Panc1 (cell line): ENCODE measurements around the gene LRRC4. TPM values are rescaled to one million over a fixed set of nuclear protein-coding genes. Genes with fewer than 3 reads are reported as not detected.

Experiments
- ATAC-seq: fragments of 200-7000 bp; cut with Tn5 transposase; 2 replicates; pipeline ENCODE4 v1.9.1; 2020; ENCODE audit warnings: mild to moderate bottlenecking, moderate library complexity
- BruUV-seq: library from RNA; stranded (reverse); fragments of 400-500 nt; replicated peaks from 2 replicates; lab custom pipeline; 2021; lab: Mats Ljungman, UMichigan
- CTCF ChIA-PET: fragments of 300-600 bp; sonication (Branson Sonifier 250); formaldehyde crosslinking; loops from one replicate; lab custom pipeline; 2022; ENCODE audit warnings: antibody characterized with exemption; lab: Charles Lee
- POLR2A ChIA-PET: fragments of 300-600 bp; sonication (Branson Sonifier 250); formaldehyde crosslinking; loops from one replicate; lab custom pipeline; 2022; ENCODE audit warnings: antibody characterized with exemption; lab: Charles Lee
- DNase-seq: peaks from one replicate; pipeline ENCODE4 v3.0.0-alpha.2; 2010; ENCODE audit warnings: low read depth, low spot score
- H3K27ac ChIP-seq: 2 replicates; pipeline ENCODE4 v1.5.1; 2011; ENCODE audit warnings: mild to moderate bottlenecking, low read length, inconsistent platforms
- H3K27me3 ChIP-seq: fragments of 200-500 bp; sonication (Bioruptor generic); 2 replicates; pipeline ENCODE4 v1.6.0; 2014; ENCODE audit warnings: low read length, inconsistent platforms; ENCODE audit not compliant: control insufficient read depth, insufficient read depth
- H3K36me3 ChIP-seq: fragments of 200-500 bp; sonication (Bioruptor generic); 2 replicates; pipeline ENCODE4 v1.5.1; 2014; ENCODE audit warnings: inconsistent platforms, mild to moderate bottlenecking, low read length, moderate library complexity; ENCODE audit not compliant: control insufficient read depth, insufficient read depth
- H3K4me1 ChIP-seq: 2 replicates; pipeline ENCODE4 v1.5.1; 2011; ENCODE audit warnings: inconsistent platforms, mild to moderate bottlenecking, low read length, moderate library complexity; ENCODE audit not compliant: control insufficient read depth, insufficient read depth
- H3K4me3 ChIP-seq, 2 experiments: 2 replicates each; pipeline ENCODE4 v1.5.1; 2011 to 2012; ENCODE audit warnings: low read depth in 2 of 2, low read length in 2 of 2, mild to moderate bottlenecking in 2 of 2, inconsistent platforms in 1 of 2, moderate library complexity in 1 of 2
- H3K9me3 ChIP-seq: fragments of 200-500 bp; sonication (Bioruptor generic); 2 replicates; pipeline ENCODE4 v1.5.1; 2014; ENCODE audit warnings: low read depth, mild to moderate bottlenecking, inconsistent platforms, low read length, moderate library complexity; ENCODE audit not compliant: control insufficient read depth, insufficient read depth
- POLR2AphosphoS5 ChIP-seq: IDR thresholded peaks from 2 replicates; pipeline ENCODE4 v1.6.1; 2012; ENCODE audit warnings: mild to moderate bottlenecking, low read depth, low read length, moderate library complexity
- SIN3A ChIP-seq: IDR thresholded peaks from 2 replicates; pipeline ENCODE4 v1.6.1; 2012; ENCODE audit warnings: low read depth, mild to moderate bottlenecking, low read length, moderate library complexity, borderline replicate concordance; ENCODE audit not compliant: insufficient read depth
- TCF7L2 ChIP-seq: IDR thresholded peaks from 2 replicates; pipeline ENCODE4 v1.6.1; 2011; ENCODE audit warnings: mild to moderate bottlenecking, low read depth, low read length, inconsistent platforms
- in situ Hi-C: cut with HindIII; loops from 2 replicates; pipeline ENCODE4 v1.10.0; 2016; ENCODE audit warnings: low sequenced_read_pairs, low pct_unique_long_range_greater_than_20kb
- intact Hi-C: fragments of 100-400 bp; cut with micrococcal nuclease; formaldehyde crosslinking; loops from one replicate; pipeline ENCODE4 v1.10.0; 2022; ENCODE audit not compliant: unreplicated experiment
- total RNA-seq: library from RNA; stranded (reverse); gene quantifications from one replicate; pipeline ENCODE4 v1.2.1, GENCODE V29; 2021; ENCODE audit not compliant: unreplicated experiment
- TF ChIP-seq, protein P1 (sequence below): fragments of 450-650 bp; IDR thresholded peaks from 2 replicates; pipeline ENCODE4 v1.5.1; 2017; ENCODE audit warnings: mild to moderate bottlenecking
- TF ChIP-seq, protein P2 (sequence below), 2 experiments: IDR thresholded peaks; 2 replicates each; pipeline ENCODE4 v1.6.1; 2011 to 2012; ENCODE audit warnings: low read depth in 2 of 2, control low read depth in 1 of 2, low read length in 1 of 2, mild to moderate bottlenecking in 1 of 2, moderate library complexity in 1 of 2; ENCODE audit not compliant: insufficient read depth in 1 of 2

LRRC4 gene
- total RNA-seq, 1 experiment from 2014 or later = not detected

DNA sequence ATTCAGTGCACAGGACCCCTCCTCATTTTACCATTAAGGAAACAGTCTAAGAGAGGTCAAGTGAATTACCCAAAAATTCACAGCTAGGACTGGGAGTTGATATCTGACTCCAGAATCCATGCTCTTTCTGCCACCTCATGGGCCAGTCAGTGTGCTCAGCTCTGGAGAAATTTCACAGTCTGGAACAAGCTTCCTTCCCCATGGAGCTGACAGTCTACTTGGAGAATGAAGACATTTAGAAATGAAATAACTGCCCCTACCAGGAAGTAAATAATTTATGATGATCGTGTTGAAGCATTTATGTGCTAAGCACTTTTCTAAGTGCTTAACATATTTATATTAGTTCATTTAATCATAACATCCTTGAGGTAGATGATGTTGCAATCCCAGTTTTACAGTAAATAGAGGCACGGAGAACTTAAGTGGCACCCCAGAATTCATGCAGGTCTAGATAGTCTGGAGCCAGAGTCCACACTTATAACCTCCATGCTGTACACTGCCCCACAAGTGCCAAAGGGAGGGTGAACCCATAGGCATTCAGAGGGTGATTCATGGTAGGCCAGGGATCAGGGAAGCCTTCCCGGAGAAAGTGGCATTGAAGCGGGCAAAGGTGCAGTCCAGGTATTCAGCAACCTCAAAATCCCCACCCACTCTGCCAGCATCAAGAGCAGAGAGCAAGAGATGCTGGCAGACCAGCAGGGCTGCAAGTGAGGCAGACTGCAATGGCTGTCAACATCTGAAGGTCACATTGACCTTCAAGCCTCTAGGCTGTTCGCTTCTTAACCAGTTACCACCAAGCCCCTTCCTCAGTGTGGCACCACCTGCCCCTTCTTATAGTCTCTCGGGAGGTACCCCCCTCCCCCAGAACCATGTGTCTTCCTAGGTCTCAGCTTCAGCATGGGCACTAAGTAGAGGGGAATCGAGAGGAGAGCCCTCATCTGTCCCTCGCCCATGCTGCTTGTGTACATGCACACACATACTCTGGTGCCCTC, 38.4 kb upstream of the LRRC4 start:
- intact Hi-C loops (no loop called here), in situ Hi-C loops (no loop called here)
- no TSS peak for BruUV-seq
- ChIA-PET CTCF (no interaction called here), POLR2A (no interaction called here)
- H3K36me3 ChIP-seq = no peaks in the 10 kb centered on the region
- no peaks in the 10 kb centered on the region for H3K4me1 ChIP-seq
- TF ChIP-seq, protein P1, sequence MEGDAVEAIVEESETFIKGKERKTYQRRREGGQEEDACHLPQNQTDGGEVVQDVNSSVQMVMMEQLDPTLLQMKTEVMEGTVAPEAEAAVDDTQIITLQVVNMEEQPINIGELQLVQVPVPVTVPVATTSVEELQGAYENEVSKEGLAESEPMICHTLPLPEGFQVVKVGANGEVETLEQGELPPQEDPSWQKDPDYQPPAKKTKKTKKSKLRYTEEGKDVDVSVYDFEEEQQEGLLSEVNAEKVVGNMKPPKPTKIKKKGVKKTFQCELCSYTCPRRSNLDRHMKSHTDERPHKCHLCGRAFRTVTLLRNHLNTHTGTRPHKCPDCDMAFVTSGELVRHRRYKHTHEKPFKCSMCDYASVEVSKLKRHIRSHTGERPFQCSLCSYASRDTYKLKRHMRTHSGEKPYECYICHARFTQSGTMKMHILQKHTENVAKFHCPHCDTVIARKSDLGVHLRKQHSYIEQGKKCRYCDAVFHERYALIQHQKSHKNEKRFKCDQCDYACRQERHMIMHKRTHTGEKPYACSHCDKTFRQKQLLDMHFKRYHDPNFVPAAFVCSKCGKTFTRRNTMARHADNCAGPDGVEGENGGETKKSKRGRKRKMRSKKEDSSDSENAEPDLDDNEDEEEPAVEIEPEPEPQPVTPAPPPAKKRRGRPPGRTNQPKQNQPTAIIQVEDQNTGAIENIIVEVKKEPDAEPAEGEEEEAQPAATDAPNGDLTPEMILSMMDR = no peak
- TF ChIP-seq, protein P2, sequence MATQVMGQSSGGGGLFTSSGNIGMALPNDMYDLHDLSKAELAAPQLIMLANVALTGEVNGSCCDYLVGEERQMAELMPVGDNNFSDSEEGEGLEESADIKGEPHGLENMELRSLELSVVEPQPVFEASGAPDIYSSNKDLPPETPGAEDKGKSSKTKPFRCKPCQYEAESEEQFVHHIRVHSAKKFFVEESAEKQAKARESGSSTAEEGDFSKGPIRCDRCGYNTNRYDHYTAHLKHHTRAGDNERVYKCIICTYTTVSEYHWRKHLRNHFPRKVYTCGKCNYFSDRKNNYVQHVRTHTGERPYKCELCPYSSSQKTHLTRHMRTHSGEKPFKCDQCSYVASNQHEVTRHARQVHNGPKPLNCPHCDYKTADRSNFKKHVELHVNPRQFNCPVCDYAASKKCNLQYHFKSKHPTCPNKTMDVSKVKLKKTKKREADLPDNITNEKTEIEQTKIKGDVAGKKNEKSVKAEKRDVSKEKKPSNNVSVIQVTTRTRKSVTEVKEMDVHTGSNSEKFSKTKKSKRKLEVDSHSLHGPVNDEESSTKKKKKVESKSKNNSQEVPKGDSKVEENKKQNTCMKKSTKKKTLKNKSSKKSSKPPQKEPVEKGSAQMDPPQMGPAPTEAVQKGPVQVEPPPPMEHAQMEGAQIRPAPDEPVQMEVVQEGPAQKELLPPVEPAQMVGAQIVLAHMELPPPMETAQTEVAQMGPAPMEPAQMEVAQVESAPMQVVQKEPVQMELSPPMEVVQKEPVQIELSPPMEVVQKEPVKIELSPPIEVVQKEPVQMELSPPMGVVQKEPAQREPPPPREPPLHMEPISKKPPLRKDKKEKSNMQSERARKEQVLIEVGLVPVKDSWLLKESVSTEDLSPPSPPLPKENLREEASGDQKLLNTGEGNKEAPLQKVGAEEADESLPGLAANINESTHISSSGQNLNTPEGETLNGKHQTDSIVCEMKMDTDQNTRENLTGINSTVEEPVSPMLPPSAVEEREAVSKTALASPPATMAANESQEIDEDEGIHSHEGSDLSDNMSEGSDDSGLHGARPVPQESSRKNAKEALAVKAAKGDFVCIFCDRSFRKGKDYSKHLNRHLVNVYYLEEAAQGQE (IDR thresholded peaks at IDR 0.05; ENCODE audit: insufficient read depth in 1 of 2, low read depth in 2 of 2, low read length in 1 of 2) = no peak
- TF ChIP-seq TCF7L2 (no peak), POLR2AphosphoS5 (no peak), SIN3A (no peak)
- no peak overlapping the region for H3K27ac ChIP-seq
- no peak overlapping the region for H3K4me3 ChIP-seq
- no peak for DNase-seq
- no peak for ATAC-seq
- no peaks in the 10 kb centered on the region for H3K9me3 ChIP-seq
- H3K27me3 ChIP-seq = no peaks in the 10 kb centered on the region

GRCh38 chr7:128068785-128069184, 37.5 kb upstream of the LRRC4 start:
- H3K9me3 ChIP-seq = no peaks in the 10 kb centered on the region
- no peaks in the 10 kb centered on the region for H3K27me3 ChIP-seq
- no peak overlapping the region for H3K4me3 ChIP-seq
- ATAC-seq = no peak
- ChIA-PET POLR2A (no interaction called here), CTCF (no interaction called here)
- in situ Hi-C loops = no loop called here
- no peak overlapping the region for H3K27ac ChIP-seq
- DNase-seq = no peak
- H3K4me1 ChIP-seq = no peaks in the 10 kb centered on the region
- H3K36me3 ChIP-seq = no peaks in the 10 kb centered on the region
- BruUV-seq = no TSS peak
- intact Hi-C loops = no loop called here
- no peak for TF ChIP-seq TCF7L2
- no peak for TF ChIP-seq SIN3A
- TF ChIP-seq, protein P1 = no peak
- TF ChIP-seq, protein P2 (IDR thresholded peaks at IDR 0.05; ENCODE audit: insufficient read depth in 1 of 2, low read depth in 2 of 2, low read length in 1 of 2) = no peak
- no peak for TF ChIP-seq POLR2AphosphoS5
